Activated CD8-positive, alpha-beta memory T cell treated with anti-CD3 and anti-CD28 coated beads, Interleukin-2, amount 50 U/mL, for 4 hours (primary cell): ENCODE measurements around the gene PTPRT.

Source experiments
- DNase-seq: peaks from one replicate; pipeline ENCODE4 v3.0.0-alpha.2; 2020

The PTPRT gene

GRCh38 chr20:42697962-42698361 is 491.7 kb downstream of the PTPRT start:
- no peak for DNase-seq

DNA sequence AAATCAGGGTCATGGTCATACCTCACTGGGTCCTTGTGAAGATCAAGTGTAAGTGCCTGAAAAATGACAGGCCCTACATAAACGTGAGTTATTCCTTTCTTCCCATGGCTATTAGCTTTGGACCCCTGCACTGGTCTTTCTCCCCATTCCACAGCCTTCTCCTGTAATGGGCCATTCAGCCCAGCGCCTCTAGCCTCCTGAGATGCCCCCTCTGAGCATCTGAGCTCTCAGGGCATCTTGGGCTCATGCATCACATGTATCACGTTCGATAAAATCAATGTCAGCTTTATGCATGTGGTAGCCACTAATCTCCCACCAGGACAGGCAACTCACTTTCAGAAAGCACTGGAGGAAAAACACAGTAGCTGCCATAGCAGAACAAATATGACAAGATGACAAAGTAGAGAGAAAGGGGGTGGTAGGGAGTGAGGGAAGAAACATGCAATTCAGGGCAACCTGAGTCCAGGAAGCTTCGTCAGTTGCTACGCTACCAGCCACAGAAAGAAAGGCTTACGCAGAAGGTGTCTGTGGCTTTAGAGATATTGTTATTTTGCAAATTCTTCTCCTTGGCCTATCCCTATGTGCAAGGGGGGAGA is 498.8 kb downstream of the PTPRT start:
- DNase-seq, result no peak

DNA sequence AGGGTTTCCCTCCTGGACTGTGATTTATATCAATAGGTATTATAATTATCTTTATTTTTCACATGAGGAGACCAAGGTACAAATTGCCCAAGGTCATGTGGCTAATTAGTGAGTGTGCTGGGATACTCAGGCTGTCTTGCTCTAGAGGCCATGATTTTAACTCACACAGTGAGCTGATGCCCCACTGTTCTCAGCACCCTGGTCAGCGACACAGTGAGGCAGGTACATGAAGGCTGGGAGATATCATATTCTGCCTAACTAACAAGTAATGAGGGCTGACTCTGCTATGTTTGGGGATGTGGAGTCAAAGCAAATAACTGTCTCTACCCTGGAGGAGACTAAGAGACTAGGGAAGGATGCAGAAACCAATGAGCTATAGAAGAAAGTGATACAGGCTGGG is 501.1 kb downstream of the PTPRT start:
- DNase-seq, result no peak

GRCh38 chr20:42686057-42686456 is 503.6 kb downstream of the PTPRT start:
- DNase-seq, result no peak

GRCh38 chr20:42678895-42679294 is 510.8 kb downstream of the PTPRT start:
- no peak for DNase-seq

- no peak for DNase-seq
Measured at GRCh38 chr20:42656130-42656529, 533.6 kb downstream of the PTPRT start.

DNA sequence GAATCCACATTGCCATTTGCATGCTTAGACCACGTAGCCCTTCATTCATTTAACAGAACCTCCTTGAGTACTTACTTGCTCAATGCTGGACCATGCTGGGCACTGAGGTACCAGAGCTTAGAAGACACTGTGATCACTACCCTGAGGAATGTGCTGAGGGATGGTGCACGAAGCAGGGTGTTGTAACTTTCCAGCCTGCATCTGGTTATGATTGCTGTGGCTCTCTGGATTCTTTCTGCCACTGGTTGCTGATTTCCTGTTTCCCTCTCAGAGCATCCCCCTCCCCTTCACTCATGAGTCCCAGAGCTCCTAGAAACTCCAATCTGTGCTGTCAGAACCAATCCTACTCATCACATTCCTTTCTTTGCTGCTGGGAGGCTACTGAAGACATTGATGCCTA is 537.4 kb downstream of the PTPRT start:
- no peak for DNase-seq

DNA sequence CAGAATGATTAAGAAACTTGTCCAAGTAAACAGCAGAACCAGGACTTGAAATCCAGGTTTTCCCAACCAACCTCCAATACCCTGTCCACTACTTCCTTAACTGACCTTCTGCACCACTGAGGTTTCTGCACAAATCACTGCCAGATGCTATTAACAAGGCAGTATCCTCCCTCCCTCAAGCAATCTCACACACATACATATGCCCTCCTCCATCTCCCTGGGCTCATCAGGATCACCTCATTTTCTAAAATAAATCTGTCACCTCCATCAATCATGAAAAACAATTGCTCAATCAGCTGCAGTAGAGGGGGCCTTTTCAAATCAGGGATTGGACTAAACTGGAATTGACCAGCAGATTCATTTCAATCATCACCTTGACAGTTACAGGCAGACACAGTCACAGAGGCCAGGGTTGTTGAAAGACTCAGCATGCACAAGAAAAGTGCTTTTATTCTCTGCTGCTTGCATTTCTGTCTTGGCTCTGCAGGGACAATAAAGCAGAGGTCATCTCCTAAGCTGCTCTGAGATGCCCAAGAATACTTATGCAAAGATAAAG is 539.4 kb downstream of the PTPRT start:
- DNase-seq, result no peak

GRCh38 chr20:42649748-42650147 is 540.0 kb downstream of the PTPRT start:
- no peak for DNase-seq

DNA sequence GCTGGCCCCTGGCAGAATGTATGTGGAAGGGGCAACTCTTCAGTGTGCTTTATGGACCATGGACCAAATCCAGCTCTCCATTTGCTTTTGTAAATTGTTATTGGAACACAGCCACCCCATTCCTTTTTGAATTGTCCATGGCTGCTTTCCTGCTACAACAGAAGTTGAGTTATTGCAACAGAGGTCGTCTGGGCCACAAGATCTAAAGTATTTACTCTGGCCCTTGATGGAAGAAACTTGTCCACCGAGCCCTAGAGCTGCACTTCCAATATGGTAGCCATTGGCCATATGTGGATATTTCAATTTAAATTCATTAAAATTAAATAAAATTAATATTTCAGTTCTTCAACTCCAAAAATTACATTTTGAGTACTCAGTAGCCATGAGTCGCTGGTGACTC is 543.5 kb downstream of the PTPRT start:
- DNase-seq, result no peak

- no peak for DNase-seq
Measured at GRCh38 chr20:42641886-42642285, 547.8 kb downstream of the PTPRT start.

- no peak for DNase-seq
Measured at GRCh38 chr20:42639140-42639539, 550.6 kb downstream of the PTPRT start.

DNA sequence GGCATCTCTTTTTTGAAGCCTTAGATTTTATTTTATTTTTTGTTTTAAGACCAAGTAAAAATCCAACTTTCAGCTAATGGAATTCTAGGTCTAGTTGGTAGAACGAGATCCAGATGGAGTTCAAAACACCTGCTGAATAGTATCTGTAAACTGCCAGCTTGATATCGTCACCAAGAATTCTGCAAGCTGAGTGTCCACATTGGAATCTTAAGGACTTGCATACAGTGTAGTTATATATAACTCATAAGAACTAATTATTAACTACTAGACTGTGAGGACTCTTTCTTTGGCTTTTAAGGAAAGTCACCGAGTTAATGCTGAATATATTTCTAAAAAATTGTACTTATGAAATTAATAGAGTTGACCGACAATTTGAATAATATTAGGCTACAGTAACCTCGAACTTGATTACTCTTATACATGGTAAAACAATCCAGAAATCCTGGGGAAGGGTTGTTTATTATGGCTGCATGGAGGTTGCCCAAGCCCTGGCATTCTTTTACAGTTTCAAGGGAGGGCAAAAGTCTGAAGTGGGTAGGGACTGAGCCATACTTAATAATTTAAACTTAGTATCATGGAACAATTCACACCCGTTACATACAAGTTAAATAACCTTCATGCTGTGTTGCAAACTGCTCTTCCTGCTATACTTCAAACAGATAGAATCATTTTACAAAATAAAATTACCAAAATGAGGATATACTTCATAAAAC is 553.9 kb downstream of the PTPRT start:
- DNase-seq, result no peak

GRCh38 chr20:42634156-42634555 is 555.5 kb downstream of the PTPRT start:
- no peak for DNase-seq

GRCh38 chr20:42628683-42629082 is 561.0 kb downstream of the PTPRT start:
- DNase-seq, result no peak

DNA sequence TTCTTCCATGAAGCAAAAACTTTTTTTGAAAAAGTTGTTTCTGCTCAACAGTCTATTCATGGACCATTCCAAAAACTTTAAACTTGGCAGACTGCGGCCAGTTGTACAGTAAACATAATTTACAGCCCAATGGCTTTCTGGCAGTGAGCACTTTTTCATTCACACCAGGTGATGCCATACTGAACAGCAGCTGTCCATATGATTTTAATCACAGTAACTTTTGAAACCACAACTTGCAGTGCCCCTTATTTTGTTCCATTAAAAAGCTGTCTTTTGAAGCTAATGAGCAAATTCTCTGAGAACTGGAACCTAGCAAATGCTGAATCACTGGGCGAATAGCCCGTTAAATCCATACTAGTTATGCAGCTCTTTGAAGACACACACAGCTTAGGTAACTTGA is 576.6 kb downstream of the PTPRT start:
- no peak for DNase-seq

DNA sequence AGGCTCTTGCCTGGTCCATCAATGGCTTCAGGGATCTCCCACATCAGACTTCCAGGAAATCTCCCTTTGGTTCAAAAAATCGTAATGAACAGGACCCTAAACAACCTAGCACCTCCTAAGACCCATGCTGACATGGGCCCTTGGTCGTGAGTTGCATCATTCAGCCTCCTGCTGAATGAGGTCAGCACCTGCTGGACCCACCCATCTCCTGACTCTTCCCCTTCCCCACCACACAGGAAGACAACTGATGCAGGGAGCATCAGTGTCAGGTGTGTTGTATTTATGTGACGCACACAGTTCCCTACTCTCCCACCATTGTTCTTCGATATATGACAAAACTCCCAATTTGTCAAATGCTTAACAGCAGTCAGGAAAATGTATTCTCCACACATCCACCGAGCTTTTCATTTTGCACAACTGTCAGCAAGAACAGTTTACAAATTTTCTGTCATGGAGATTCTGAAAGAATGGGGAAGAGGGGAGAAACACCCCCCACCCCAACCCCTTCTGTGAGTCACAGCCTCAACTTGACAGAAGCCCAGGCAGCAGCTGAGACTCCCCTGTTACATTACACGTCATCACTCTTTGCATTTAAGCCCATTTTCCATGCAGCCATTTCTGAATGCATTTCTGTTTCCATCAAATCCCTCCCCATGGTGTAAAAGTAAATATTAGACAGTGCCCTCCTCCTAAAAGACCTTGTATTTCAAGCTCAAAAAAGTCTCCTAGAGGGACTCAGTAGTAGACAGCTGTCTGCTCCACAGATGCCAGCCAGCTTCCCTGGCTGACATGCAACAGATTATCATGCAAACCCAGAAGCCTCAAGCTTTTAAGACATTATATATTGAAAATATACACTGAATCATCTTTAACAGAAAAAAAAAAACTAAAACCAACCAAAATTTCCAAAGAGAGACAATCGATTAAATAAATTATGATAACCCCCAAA is 577.5 kb downstream of the PTPRT start:
- DNase-seq, result no peak

GRCh38 chr20:42611423-42611822 is 578.3 kb downstream of the PTPRT start:
- no peak for DNase-seq

DNA sequence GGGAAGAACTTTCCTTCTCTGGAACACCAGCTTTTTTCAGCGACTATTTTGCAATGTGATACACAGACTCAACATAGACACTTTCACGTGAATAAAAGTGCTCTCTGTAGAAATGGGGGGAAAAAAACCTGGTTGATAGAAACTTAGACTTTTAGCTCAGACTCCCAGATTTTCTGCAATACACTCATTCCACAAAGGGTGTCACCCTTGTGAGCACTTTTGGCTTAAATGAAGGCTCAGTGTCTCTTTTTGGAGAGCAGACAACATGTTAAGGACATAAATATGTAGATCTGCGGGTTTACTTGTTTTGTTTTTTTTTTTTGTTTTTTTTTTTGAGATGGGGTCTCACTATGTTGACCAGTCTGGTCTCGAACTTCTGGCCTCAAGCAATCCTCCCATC is 579.6 kb downstream of the PTPRT start:
- DNase-seq, result no peak

DNA sequence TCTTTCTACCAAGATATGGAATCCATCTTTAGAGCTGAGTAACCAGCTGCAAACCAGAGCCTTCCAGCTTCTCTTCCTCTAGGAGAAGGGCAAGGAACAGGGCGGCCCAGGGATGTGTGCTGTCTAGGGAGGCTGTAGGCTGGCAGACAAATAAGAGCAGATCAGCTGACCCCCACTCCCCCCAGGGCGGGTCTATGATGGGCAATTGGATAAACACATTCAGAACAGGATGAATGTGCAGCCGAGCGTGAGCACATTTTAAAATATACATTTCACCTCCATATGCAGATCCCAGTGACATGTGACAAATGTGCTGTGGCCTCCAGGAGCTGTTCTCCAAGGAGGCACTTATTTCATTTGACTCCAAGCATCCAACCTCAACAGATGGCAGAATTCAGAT is 580.1 kb downstream of the PTPRT start:
- no peak for DNase-seq

DNA sequence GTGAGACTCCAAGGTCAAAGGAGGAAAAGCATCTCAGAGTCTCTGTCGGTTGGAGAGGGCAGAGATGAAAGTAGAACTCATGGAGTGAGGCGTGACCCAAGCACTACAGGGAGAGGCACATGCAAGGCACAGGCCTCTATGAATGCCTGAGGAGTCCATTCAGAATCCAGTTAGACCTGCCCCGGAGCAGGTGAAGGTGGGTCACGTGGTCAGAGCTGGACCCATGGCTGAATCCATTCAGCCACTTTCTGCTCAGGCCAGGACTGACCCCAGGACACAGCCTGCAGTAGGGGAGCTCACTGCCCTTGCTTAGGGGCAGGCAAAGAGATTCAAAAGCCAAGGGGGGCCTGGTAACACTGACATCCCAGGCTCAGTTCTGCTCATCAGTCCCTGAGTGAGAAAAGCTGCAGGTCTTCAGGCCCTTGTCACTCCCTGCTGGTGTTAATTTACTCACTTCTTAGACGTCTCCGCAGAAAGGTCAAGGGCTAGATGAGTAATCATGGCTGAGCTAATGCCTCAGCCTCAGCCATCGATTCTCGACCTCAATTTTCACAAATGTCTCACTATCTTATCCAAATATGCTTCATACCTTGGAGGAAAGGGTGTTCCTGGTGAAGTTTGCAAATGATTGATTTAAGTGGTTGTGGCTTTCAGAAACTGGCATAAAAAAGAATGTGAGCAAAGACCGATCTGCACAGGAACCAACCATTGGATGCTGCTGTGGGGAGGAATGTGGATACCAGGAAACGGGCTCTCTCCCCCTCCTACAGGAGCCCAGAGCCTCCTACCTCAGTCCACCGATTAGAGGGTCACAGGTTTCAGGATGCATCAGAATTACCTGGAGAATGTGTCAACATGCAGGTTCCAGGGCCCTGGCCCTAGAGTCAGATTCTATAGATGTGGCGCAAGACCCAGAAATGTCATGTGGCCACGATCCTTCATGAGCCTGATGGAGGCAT is 584.4 kb downstream of the PTPRT start:
- no peak for DNase-seq

DNA sequence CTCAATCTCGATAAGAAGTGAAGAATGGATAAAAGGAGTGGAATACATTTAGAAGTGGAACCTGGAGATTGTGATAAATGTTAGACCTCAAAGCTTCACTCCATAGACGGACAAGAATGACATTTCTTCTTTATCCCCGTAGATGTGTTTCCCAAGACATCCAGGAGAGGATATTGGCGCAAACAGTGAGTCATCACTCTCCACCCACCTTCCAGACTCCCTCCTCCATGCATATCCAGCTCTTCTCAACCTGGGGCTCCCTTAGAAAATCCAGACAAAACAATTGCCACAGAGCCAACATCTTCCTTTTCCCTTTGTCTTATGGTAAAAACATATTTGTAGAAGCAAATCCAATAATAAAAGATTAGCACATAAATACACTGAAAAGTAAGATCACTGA is 586.1 kb downstream of the PTPRT start:
- DNase-seq, result no peak
